Measurements from ENCODE around the gene MOBP.

DNA sequence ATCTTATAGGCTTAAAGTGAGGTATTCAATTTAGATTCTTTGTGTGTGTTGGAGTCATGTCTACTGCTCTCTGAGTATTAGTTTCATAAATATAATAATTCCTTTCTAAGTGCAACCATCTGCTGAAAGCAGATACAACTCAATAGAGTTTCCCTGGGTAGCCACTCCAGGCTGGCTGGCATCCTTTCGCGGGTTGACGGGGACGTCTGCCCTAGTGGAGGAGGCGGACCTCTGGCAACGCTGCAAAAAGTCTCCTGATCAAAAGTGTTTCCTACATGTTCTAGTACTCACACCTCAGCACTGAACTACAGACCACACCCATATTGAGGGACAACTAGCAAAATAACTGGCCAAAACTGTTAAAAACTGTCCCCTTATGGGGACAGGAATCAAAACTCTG, 2.5 kb downstream of the MOBP start:
- TF ChIP-seq, protein P1, sequence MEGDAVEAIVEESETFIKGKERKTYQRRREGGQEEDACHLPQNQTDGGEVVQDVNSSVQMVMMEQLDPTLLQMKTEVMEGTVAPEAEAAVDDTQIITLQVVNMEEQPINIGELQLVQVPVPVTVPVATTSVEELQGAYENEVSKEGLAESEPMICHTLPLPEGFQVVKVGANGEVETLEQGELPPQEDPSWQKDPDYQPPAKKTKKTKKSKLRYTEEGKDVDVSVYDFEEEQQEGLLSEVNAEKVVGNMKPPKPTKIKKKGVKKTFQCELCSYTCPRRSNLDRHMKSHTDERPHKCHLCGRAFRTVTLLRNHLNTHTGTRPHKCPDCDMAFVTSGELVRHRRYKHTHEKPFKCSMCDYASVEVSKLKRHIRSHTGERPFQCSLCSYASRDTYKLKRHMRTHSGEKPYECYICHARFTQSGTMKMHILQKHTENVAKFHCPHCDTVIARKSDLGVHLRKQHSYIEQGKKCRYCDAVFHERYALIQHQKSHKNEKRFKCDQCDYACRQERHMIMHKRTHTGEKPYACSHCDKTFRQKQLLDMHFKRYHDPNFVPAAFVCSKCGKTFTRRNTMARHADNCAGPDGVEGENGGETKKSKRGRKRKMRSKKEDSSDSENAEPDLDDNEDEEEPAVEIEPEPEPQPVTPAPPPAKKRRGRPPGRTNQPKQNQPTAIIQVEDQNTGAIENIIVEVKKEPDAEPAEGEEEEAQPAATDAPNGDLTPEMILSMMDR (conservative IDR thresholded peaks at IDR 0.05; ENCODE audit: low read depth in 2 of 2): no peak
- TF ChIP-seq EZH2 (IDR thresholded peaks at IDR 0.05; ENCODE audit: low read depth, unreplicated experiment): no peak
